ENCODE data around the gene MAP2K3. TPM values are rescaled to one million over a fixed set of nuclear protein-coding genes. Genes with fewer than 3 reads are reported as not detected.

MAP2K3 gene
- total and polyA plus RNA-seq, 2 of the 8 experiments (the other 6 are each of a cell fraction or from before 2014, with no cell fraction given): 16.9 to 33.5 TPM

- no peak overlapping the region for H2AFZ ChIP-seq (ENCODE audit: low read length)
- no peak overlapping the region for H2BK12ac ChIP-seq (ENCODE audit: low read depth, low read length)
- H3K4me2 ChIP-seq (ENCODE audit: insufficient read depth in 1 of 2, low read depth in 2 of 2, low read length in 2 of 2): no peak overlapping the region
- H2BK20ac ChIP-seq (ENCODE audit: low read length): no peak overlapping the region
- H3K23ac ChIP-seq (ENCODE audit: insufficient read length): no peak overlapping the region
- peaks cover 0 to 8% of the 10 kb centered on the region in 2 experiments for H4K20me1 ChIP-seq (replicated peaks in 1 of 2; ENCODE audit: control insufficient read depth in 1 of 2, insufficient read depth in 2 of 2, low read length in 2 of 2)
- H3K14ac ChIP-seq (ENCODE audit: insufficient read length): no peak overlapping the region
- H2AK5ac ChIP-seq (ENCODE audit: low read depth, low read length): no peak overlapping the region
- FAIRE-seq: no peak
- H2BK120ac ChIP-seq (replicated peaks; ENCODE audit: low read depth, low read length): no peak overlapping the region
- ChIA-PET CTCF (ENCODE audit: partially characterized antibody) (interaction anchor here (1.0 to 6.6 kb wide), 3 partner anchors 8 to 32 kb away, joined by 4 to 42 read pairs (median 9); no protein-coding TSS in a partner anchor), POLR2A (ENCODE audit: partially characterized antibody) (interaction anchor here (1.3 kb wide), 1 partner anchor 15 kb away, joined by 3 read pairs; no protein-coding TSS in a partner anchor)
- no peak overlapping the region for H4K8ac ChIP-seq (ENCODE audit: extremely low read depth, insufficient read depth, low read length)
- H3K79me1 ChIP-seq (ENCODE audit: low read depth, low read length): peaks cover 5% of the 10 kb centered on the region
- H3K9ac ChIP-seq (replicated peaks in 1 of 4; ENCODE audit: extremely low read depth in 1 of 4, low read depth in 3 of 4, low read length in 3 of 4): no peak overlapping the region
- no peaks in the 10 kb centered on the region for H3K9me3 ChIP-seq (ENCODE audit: insufficient read depth in 2 of 2, low read depth in 1 of 2, low read length in 1 of 2)
- no peak overlapping the region for H4K5ac ChIP-seq (ENCODE audit: insufficient read length, low read depth, low read length)
- H3K4me3 ChIP-seq (ENCODE audit: extremely low read depth in 1 of 4, insufficient read depth in 2 of 4, low read depth in 3 of 4, low read length in 4 of 4): no peak overlapping the region
- peaks cover 3% of the 10 kb centered on the region; the same call in 1 of the 2 replicates for H3K23me2 ChIP-seq (ENCODE audit: low read depth, low read length)
- no peak overlapping the region for H3K27ac ChIP-seq (ENCODE audit: low read depth, low read length)
- H3K27me3 ChIP-seq (replicated peaks in 1 of 4; ENCODE audit: control insufficient read depth in 3 of 4, extremely low read depth in 1 of 4, insufficient read depth in 3 of 4, low read length in 3 of 4): peaks cover 0 to 5% (median 3%) of the 10 kb centered on the region in 4 experiments; a peak in 2 of 7 replicates
- H3K36me3 ChIP-seq (ENCODE audit: control insufficient read depth in 2 of 4, insufficient read depth in 4 of 4, low read length in 3 of 4): no peaks in the 10 kb centered on the region
- peaks cover 0 to 7% (median 0%) of the 10 kb centered on the region in 4 experiments; a peak in 3 of 7 replicates for H3K4me1 ChIP-seq (replicated peaks in 1 of 4; ENCODE audit: control insufficient read depth in 3 of 4, insufficient read depth in 4 of 4, low read length in 3 of 4)
- no peak overlapping the region for H3K4ac ChIP-seq (replicated peaks; ENCODE audit: insufficient read length, low read depth, low read length)
- no peak overlapping the region for H2BK15ac ChIP-seq (ENCODE audit: low read length)
- no peak overlapping the region for H3K18ac ChIP-seq (ENCODE audit: extremely low read depth, low read length)
- H3K56ac ChIP-seq (replicated peaks; ENCODE audit: insufficient read length, low read depth, low read length): no peak overlapping the region
- H4K91ac ChIP-seq (replicated peaks; ENCODE audit: insufficient read length, low read length): no peak overlapping the region
- H3K79me2 ChIP-seq (ENCODE audit: control insufficient read depth in 1 of 2, insufficient read depth in 2 of 2, low read length in 2 of 2): no peaks in the 10 kb centered on the region
- WGBS, 2 experiments (ENCODE audit: extremely low coverage in 1 of 2, insufficient coverage in 1 of 2, insufficient read length in 1 of 2, insufficient replicate concordance in 2 of 2, low coverage in 1 of 2, low lambda C conversion rate in 2 of 2, missing lambda C conversion rate in 1 of 2): 89% methylated on average over 11 of the region's 12 CpGs; no CpG with 5 or more reads in 1 of the 2 experiments
- no peak for DNase-seq (ENCODE audit: low read depth in 1 of 2, low spot score in 2 of 2)
- no peak overlapping the region for H2BK5ac ChIP-seq (ENCODE audit: low read depth, low read length)
- TF ChIP-seq HDAC2 (IDR thresholded peaks at IDR 0.05; ENCODE audit: borderline replicate concordance in 1 of 2, low read depth in 2 of 2, low read length in 2 of 2): no peak
- TF ChIP-seq SIN3A (conservative IDR thresholded peaks at IDR 0.05 in 1 of 2, IDR thresholded peaks at IDR 0.05 in 1 of 2; ENCODE audit: low read depth in 1 of 2, low read length in 2 of 2): no peak
- TF ChIP-seq, protein P1, sequence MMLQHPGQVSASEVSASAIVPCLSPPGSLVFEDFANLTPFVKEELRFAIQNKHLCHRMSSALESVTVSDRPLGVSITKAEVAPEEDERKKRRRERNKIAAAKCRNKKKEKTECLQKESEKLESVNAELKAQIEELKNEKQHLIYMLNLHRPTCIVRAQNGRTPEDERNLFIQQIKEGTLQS (IDR thresholded peaks at IDR 0.05; ENCODE audit: insufficient read depth, low read depth, low read length): no peak
- TF ChIP-seq POLR2AphosphoS5 (IDR thresholded peaks at IDR 0.05; ENCODE audit: low read depth, low read length): no peak
- TF ChIP-seq ATF2 (IDR thresholded peaks at IDR 0.05; ENCODE audit: low read length): no peak
- TF ChIP-seq NRF1 (IDR thresholded peaks at IDR 0.05; ENCODE audit: low read depth, low read length): no peak
- TF ChIP-seq BRCA1 (IDR thresholded peaks at IDR 0.05; ENCODE audit: low read depth, low read length): no peak
- no peak for TF ChIP-seq BACH1 (IDR thresholded peaks at IDR 0.05; ENCODE audit: low read length)
- no peak for TF ChIP-seq CHD2 (IDR thresholded peaks at IDR 0.05; ENCODE audit: low read length)
- no peak for TF ChIP-seq SP1 (IDR thresholded peaks at IDR 0.05; ENCODE audit: low read depth, low read length)
Observed at GRCh38 chr17:21247552-21248258, 36.8 kb upstream of the MAP2K3 start.
